Right ventricle myocardium inferior (tissue), 1 donor: ENCODE measurements around the gene HMGXB4. TPM values are rescaled to one million over a fixed set of nuclear protein-coding genes. Genes with fewer than 3 reads are reported as not detected.

Source experiments
- ATAC-seq: fragments of 200-7000 bp; cut with Tn5 transposase; one replicate; pipeline ENCODE4 v1.9.1; 2020; ENCODE audit warnings: mild to moderate bottlenecking, moderate library complexity
- DNase-seq: peaks from one replicate; pipeline ENCODE4 v3.0.0; 2021; ENCODE audit errors: missing footprints
- intact Hi-C: fragments of 100-400 bp; cut with DNase I; formaldehyde crosslinking; loops from one replicate; pipeline ENCODE4 v1.11.0; 2022
- total RNA-seq: library from RNA; stranded (reverse); fragmentation: NEBNext Ultra II Directional; extraction: Animal tissue kit (Norgen Biotek cat#: 25700); gene quantifications from one replicate; pipeline ENCODE4 v1.2.1, GENCODE V29; 2021
- donor health status: DM: no; HTN: yes; CAD: no; lungs with severe emphysema.

Gene HMGXB4
- total RNA-seq, 1 donor from 2014 or later, result 9.4 TPM

DNA sequence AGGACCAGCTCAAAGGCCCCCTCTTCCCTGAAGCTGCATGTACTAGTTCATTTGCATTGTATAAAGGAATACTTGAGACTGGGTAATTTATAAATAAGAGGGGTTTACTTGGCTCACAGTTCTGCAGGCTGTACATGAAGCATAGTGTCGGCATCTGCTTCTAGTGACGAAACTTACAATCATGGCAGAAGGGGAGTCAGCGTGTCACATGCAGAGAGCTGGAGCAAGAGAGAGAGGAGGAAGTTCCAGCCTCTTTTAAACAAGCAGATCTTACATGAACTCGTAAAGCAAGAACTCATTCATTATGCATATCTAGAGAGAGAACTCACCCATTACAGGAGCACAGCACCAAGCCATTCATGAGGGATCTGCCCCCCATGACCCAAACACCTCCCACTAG, 7.1 kb upstream of the HMGXB4 start:
- intact Hi-C loops, result no loop called here
- no peak for ATAC-seq
- DNase-seq, result no peak

DNA sequence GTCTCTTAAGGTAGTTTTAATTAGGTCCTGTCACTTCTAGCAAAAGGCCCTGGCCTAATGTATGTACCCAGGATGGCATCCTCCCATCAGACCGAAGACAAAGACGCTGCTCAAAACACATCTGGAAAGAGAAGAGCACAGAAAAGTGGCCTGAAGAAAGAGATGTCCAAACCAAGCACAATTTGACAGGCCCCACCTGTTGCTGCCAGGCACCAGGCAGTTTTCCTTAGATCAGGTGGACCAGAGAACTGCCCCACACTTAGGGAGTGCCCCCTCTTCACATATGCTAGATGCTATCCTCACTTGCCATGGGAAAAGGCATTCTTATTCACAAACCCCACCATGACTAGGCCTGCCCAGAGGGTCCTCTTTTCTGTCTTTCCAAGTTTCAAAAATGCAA, 3.3 kb upstream of the HMGXB4 start:
- intact Hi-C loops, result no loop called here
- ATAC-seq (no peak), DNase-seq (no peak)

DNA sequence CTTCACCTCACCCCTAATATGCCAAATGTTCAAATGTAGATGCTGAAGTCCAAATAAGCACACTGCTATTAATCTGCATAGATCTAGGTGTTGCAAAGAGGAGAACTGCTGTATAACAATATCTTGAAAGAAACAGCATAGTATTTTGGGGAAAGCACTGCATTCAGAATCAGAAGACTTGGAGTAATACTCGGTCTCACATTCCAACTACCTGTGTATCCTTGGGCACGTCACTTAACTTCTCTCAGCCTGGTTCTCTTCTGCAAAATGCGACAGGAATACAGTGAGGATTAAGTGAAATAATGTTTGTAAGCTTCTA, 332 bp upstream of the HMGXB4 start:
- no peak for ATAC-seq
- intact Hi-C loops, result loop anchor here (2.0 to 5.0 kb wide), 2 partner anchors 44 to 55 kb away; no protein-coding TSS in a partner anchor
- no peak for DNase-seq

DNA sequence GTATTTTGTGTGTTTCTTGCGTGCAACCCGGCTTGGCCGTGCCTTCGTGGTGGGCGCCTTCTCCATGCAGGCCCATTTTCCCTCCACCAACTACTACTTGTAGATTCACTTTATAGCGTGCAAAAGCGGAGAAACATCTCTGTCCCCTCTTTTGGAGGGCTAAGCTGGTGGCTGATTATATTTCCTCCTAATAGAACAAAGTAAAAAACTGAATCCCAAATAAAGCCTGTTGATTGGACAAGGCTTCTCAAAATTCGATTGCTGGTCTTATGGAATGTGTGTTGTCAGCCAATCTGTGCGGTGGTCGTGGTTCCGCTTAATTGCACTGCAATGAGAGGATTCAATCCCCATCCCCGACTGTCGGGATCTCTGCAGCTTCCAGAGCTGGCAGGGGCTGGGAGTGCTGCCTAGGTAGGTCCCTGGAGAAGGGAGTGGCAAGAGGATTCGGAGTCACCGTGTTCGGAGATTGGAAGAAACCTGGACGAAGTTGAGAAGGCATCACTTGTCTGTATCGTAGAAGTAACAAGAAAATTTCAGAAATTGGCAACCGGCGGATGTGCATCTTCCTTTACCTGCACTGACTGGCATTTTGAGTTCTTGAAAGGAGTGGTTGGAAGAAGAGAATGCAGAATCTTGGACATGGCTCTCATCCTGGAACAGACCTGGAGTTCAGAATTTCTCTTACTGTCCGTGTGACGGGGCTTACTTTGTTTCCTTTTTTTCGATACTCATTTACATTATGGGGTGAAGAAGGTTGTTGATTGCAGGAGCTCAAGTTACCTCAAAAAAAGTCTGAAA, 1.1 kb downstream of the HMGXB4 start:
- no peak for ATAC-seq
- DNase-seq, result no peak
- intact Hi-C loops, result loop anchor here (5.0 kb wide), 1 partner anchor 54 kb away; no protein-coding TSS in a partner anchor

DNA sequence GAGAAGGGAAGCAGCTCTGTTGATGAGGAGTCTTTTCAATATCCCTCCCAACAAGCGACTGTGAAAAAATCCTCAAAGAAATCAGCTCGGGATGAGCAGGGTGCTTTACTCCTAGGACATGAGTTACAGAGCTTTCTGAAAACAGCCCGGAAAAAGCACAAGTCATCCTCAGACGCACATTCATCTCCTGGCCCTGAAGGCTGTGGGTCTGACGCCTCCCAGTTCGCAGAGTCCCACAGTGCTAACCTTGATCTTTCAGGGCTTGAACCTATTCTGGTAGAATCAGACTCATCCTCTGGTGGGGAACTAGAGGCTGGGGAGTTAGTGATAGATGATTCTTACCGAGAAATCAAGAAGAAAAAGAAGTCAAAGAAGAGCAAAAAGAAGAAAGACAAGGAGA, 7.7 kb downstream of the HMGXB4 start:
- ATAC-seq (no peak), DNase-seq (no peak)
- intact Hi-C loops, result no loop called here

DNA sequence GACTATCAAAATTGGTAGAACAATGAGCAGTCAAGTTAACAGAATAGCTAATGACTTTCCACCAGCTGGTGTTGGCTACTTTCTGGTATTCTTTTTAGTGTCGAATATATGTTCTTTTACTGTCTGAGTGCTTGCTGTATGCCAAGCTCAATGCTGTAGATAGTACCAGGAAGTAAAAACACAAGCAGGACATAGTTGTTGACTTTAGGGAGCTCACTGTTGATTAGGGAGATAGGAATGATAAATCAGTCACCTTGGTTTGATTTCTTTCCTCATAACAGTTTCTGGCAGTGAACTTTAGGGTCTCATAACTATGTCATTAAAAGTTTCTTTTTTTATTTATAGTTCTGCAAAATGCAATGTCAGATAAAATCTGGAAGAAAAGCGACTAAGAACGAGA, 9.0 kb downstream of the HMGXB4 start:
- intact Hi-C loops, result no loop called here
- DNase-seq (no peak), ATAC-seq (no peak)

DNA sequence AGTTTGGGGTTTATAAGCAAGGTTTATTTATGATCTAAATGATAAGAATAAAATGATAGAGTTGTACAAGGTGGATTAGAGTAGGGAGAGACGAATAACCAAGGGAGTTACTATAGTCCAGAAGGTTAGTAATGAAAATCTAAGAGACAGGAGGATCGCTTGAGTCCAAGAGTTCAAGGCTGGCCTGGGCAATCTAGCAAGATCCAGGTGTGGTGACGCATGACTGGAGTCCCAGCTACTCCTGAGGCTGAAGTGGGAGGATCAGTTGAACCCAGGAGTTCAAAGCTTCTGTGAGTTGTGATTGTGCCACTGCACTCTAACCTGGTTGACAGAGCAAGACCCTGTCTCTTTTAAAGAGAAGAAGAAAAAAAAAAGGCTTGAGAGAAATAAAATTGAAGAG, 12.3 kb downstream of the HMGXB4 start:
- ATAC-seq, result no peak
- intact Hi-C loops, result no loop called here
- no peak for DNase-seq

DNA sequence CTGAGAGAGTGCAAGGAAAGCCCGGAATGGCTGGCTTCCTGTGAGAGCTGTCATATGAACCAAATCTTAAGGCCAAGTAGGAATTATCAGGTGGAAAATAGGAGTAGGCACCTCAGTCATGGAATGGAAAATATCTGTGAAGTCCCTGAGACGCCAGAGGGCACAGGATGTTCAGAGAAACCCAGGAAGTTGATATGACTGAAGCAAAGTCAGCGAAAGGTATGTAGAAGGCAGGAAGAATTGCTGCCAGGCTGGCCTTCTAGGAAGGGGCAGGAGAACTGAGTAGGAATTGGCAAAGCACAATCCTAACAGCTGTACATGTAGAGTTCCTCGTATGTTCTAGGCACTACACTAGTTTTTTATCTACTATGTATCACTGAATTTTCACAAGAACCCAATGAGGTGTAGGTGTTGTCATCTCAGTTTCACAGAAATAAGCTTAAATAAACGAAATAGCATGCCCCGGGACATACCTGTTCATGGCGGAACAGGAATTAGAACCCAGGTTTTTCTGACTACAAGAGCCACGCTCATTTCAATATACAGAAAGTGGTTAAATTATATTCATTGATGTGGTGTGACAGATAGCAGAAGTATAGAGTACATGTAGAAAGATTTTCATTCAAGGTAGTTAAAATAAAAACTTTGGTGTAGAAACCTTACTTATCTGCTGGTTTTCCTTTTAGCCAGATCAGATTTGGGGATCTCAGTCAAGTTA, 17.0 kb downstream of the HMGXB4 start:
- no peak for ATAC-seq
- intact Hi-C loops, result no loop called here
- no peak for DNase-seq

DNA sequence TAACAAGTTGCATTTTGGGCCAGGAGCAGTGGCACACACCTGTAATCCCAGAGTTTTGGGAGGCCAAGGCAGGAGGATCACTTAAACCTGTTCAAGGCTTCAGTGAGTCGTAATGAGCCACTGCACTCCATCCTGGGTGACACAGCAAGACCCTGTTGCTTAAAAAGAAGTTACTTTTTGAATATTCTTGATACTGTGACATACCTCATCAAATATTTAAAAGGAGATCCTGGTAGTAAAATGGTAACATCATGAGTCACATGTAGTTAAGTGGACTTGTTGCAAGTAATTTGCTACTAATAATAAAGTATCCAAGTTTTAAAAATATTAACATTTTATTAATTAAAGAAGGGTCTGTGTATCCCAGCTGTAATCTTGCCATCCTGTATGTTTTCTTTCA, 18.3 kb downstream of the HMGXB4 start:
- intact Hi-C loops, result no loop called here
- DNase-seq (no peak), ATAC-seq (no peak)

DNA sequence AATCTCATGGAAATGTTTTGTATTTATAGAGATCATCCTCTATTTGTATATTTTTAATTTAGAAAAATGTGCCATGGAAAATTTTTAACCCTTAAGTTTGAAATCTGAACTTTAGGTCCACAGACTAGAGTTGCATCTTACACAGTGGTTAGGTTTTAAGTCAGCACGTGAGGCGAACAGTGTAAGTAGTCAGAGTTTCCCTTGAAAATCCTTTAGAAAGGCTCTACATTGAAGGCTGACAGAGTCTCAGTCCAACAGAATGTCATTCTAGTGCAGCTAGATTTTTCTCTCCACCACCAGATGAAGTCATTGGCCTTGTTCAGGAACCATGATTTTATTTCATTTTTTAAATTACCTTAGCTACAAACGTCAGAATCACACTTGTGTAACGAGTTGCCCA, 18.7 kb downstream of the HMGXB4 start:
- ATAC-seq (no peak), DNase-seq (no peak)
- intact Hi-C loops, result no loop called here

DNA sequence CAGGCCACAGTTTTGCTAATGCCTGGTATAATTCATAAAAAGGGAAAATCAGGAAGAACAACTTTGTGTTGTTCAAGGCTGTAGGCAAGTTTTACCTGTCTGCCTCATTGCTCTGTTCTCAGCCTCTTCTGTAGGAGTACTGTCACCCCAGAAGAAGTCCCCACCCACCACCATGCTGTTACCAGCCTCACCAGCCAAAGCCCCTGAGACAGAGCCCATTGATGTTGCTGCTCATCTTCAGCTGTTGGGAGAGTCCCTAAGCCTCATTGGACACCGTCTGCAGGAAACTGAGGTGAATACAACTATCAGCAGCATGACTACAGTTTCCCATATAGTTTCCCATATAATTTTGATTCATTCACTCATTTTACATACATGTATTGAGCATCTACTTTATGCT, 30.8 kb downstream of the HMGXB4 start:
- intact Hi-C loops, result no loop called here
- ATAC-seq, result no peak

DNA sequence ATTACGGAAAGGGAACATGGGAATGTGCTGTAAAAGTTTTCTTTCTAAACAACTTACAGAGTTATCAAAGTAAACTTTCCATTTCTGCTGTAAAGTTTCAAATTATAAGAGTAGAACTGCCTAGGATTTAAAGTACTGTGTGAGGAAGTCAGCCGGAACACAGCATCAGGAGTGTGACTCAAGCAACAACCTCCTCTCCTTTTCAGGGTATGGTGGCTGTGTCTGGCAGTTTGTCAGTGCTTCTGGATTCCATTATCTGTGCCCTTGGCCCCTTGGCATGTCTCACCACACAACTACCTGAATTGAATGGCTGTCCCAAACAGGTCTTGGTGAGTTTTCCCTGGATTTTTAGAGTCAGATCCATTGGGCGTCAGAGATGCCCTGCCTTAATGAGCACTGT, 35.5 kb downstream of the HMGXB4 start:
- no peak for DNase-seq
- intact Hi-C loops, result no loop called here
- ATAC-seq, result no peak

More for the DNA sequence above, 30.8 kb downstream of the HMGXB4 start:
- DNase-seq, result no peak

DNA sequence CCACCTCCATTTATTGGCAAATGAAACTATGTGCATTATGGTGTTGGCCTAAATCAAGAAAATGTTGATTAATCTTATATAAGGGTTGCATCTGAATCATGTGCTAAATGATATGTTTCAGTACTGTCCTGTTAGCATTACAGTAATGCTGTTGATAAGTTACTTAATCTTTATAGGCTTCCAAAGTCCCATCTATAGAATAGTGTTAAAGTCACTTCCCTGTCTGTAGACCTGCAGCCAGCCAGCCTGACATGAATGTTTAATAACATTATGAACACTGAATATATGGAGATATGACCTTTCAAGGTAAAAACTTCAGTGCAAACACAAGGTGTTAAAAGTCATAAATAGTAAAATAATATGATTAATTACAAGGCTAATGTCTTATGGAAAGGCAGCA, 38.8 kb downstream of the HMGXB4 start:
- intact Hi-C loops, result no loop called here
- DNase-seq (no peak), ATAC-seq (no peak)

DNA sequence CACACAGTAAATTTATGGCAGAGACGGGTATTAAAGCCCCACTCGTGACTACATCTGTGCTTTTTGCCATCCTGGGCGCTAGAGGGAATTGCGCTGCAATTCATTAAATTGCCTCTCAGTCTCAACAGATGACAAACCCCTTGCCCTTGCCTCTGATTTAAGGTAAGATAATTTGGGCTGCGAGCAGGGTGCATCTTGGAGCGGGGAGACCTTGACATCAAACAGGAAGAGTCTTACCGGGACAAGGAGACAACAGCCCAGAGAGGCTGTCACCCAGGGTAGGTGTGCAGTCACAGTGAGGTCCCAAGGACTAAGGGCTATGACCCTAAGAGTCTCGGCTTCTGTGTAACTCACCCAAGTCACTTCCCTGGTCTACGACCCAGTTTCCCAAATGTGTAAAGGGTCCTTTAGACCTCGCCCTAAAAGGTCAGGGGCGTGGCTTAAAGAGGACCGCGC, 42.0 kb downstream of the HMGXB4 start:
- ATAC-seq (peak; percentile 17), DNase-seq (no peak)
- intact Hi-C loops, result no loop called here

DNA sequence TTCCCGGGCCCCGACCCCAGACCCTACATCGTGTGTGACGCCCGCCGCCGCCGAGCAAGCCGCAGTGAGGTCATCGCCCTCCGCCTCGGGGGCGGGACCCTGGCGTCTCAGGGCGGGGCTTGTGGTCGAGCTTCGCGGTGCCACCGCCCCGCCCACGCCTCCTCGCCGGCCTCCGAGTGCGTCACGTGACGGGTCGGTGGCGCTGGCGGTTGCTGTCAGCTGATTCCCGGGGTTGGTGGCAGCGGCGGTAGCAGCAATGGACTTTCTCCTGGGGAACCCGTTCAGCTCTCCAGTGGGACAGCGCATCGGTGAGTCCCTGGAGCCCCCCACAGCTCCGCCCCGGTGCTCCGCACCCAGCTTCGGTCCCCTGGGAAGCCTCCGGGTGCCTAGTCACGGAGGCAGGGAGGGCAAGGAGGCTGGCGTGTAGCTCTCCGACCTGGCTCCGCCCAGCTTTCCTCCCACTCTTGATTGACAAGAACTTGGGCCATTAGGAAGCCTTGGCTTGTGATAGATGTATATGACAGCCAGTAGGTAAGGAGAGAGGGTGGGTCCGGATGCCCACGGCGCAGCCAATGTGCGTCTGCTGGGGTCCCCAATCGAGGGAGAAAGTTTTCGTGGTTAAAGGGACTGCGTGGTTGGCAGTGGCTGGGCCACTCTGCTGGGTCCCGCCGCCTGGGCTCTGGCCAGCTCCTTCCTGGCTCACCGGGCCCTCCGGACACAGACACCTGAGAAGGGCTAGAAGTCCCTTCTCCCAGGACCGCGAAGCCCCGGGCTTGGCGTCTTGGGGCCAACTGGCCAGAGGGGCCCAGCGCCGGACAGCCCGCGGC, 42.6 kb downstream of the HMGXB4 start, which contains the start of gene TOM1:
Gene TOM1, plus strand, starts transcription at position 222 of the 827 bp plus-strand sequence. Its CDS starts 35 bp downstream, at position 257.
- intact Hi-C loops, result loop anchor here (2.0 kb wide), 2 partner anchors 37 to 43 kb away; partner anchors contain the start of gene HMGXB4
- DNase-seq (peak; percentile 99), ATAC-seq (peak; percentile 97)

DNA sequence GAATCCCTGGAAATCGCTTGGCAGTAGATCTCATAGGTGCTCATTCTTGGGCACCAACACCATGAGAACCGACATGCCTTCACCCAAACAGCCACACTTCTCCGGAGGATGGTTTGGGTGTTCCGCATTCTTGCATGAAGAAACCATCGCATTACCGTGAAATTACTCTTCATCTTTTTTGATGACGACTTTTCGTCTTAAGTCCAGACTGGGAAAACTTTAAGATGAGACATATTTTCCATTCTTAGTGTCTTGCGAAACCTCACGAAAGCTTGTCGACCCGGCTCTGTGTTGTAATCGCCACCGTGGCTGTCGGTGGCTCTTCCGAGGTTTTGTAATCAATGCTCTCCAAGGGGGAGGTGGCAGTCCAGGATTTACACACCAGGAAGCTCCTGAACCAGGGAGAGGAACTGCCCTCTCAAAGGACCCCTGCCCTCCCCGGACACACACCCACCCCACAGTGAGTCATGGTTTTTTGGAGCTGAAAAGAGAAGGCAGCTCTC, 44.1 kb downstream of the HMGXB4 start:
- DNase-seq (no peak), ATAC-seq (no peak)
- intact Hi-C loops, result loop anchor here (2.0 kb wide), 2 partner anchors 35 to 45 kb away; partner anchors contain the start of gene HMGXB4

DNA sequence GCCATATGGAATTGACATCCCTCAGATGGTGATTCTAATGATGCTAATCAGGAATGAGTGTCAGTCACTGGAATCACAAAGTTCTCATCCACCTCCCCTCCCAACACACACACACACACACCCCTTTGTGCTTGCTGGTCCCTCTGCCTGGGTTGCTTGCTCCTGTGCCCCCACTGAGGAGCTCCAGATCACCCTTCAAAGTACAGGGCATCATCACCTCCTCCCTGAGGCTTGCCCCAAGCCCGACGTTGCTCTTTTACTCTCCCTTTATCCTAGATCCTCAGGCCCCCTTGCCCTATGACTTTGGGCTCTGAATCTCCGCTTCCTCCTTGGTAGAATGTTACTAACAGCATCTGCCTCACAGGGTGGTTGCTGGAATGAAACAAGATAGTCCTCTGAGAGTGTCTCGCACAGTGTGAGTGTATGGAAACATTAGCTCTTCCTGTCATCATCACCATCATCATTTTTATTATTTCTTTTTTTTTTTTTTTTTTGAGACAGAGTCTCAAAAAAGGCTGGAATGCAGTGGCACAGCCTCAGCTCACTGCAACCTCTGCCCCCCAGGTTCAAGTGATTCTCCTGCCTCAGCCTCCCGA, 45.8 kb downstream of the HMGXB4 start:
- intact Hi-C loops, result no loop called here

DNA sequence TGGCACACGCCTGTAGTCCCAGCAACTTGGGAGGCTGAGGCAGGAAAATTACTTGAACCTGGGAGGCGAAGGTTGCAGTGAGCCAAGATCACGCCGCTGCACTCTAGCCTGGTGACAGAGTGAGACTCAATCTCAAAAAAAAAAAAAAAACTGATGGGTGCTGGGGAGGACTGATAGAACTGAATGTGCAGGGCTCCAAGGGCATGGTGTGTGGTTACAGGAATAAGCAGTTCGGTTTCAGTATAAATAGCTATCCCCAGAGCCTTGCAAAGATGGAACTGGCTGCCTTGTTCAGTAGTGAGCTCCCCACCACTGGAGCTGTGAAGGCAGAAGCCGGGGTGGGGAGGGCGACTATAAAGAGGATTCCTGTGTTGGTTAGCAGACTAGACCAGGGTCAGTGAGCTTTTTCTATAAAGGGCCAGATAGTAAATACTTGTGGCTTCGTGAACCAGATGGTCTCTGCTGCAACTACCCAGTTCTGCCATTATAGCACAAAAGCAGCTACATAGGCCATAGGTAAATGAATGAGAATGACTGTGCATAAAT, 48.3 kb downstream of the HMGXB4 start:
- peak; percentile 70 for ATAC-seq
- DNase-seq, result no peak
- intact Hi-C loops, result no loop called here

More for the DNA sequence above, 45.8 kb downstream of the HMGXB4 start:
- ATAC-seq, result no peak
- DNase-seq, result no peak
